Esophagus muscularis mucosa (tissue), 4 donors: ENCODE results near the gene DCHS2. TPM values are rescaled to one million over a fixed set of nuclear protein-coding genes. Genes with fewer than 3 reads are reported as not detected.

Experiments used
- DNase-seq: peaks from one replicate; pipeline ENCODE4 v3.0.0-alpha.2; 2017; ENCODE audit errors: extremely low spot score
- H3K27ac ChIP-seq, 4 donors: fragments of 200-600 bp; sonication (generic); replicated peaks in 1 of 4; 1 replicate in 3 of 4; 2 replicates in 1 of 4; pipeline ENCODE4 v1.5.1; 2016 to 2019; ENCODE audit warnings: mild to moderate bottlenecking in 1 of 4
- H3K27me3 ChIP-seq, 4 donors: fragments of 200-600 bp; sonication (generic); one replicate each; pipeline versions ENCODE4 v1.5.1 to v1.6.0; 2016 to 2019
- H3K36me3 ChIP-seq, 4 donors: fragments of 200-600 bp; sonication (generic); one replicate each; pipeline ENCODE4 v1.5.1; 2016 to 2019
- H3K4me1 ChIP-seq, 4 donors: fragments of 200-600 bp; sonication (generic); one replicate each; pipeline ENCODE4 v1.5.1; 2016 to 2019
- H3K4me3 ChIP-seq, 4 donors: fragments of 200-600 bp; sonication (generic); 1 replicate in 2 of 4; 2 replicates in 2 of 4; pipeline ENCODE4 v1.5.1; 2016 to 2019; ENCODE audit warnings: mild to moderate bottlenecking in 4 of 4, moderate library complexity in 1 of 4
- H3K9me3 ChIP-seq, 4 donors: fragments of 200-600 bp; sonication (generic); 1 replicate in 3 of 4; 2 replicates in 1 of 4; pipeline ENCODE4 v1.5.1; 2016 to 2019
- CTCF ChIP-seq, 3 experiments: fragments of 200-600 bp in 2 of 3; fragments of 450-650 bp in 1 of 3; sonication (generic) in 2 of 3; IDR thresholded peaks; one replicate each; pipeline ENCODE4 v1.5.1; 2017 to 2019; ENCODE audit warnings: antibody characterized with exemption in 3 of 3, mild to moderate bottlenecking in 2 of 3, moderate library complexity in 1 of 3
- EP300 ChIP-seq: sonication (generic); formaldehyde crosslinking; IDR thresholded peaks from one replicate; pipeline ENCODE4 v1.6.1; 2017; ENCODE audit warnings: antibody characterized with exemption
- POLR2A ChIP-seq: fragments of 450-650 bp; IDR thresholded peaks from one replicate; pipeline ENCODE4 v1.6.1; 2017; ENCODE audit warnings: antibody characterized with exemption, moderate library complexity, mild to moderate bottlenecking, low read depth
- POLR2AphosphoS5 ChIP-seq, 2 donors: sonication (generic); formaldehyde crosslinking; IDR thresholded peaks; one replicate each; pipeline ENCODE4 v1.6.1; 2017; ENCODE audit warnings: antibody characterized with exemption in 2 of 2
- WGBS: methylation state at CpG from one replicate; pipeline ENCODE4 v1.1.5; 2018; 5-methylcytosine and 5-hydroxymethylcytosine counted together
- intact Hi-C: fragments of 100-400 bp; cut with DNase I; formaldehyde crosslinking; loops from one replicate; pipeline ENCODE4 v1.15.1; 2023
- total RNA-seq, 4 donors: library from RNA; depleted of rRNA; stranded (reverse); fragments of >200 nt; gene quantifications; one replicate each; pipeline versions ENCODE4 v1.1.0 to v1.2.1, GENCODE V29; 2016

DCHS2 gene
- total RNA-seq, 4 donors from 2014 or later: 2.7 to 5.8 (median 3.2) TPM

- no peak for DNase-seq
- H3K4me1 ChIP-seq: no peaks in the 10 kb centered on the region
- 71% methylated on average over 1 of the region's 1 CpG for WGBS
- intact Hi-C loops: no loop called here
- H3K9me3 ChIP-seq: no peaks in the 10 kb centered on the region
- no peak for TF ChIP-seq EP300
- TF ChIP-seq POLR2AphosphoS5 (IDR thresholded peaks at IDR 0.05): no peak
- no peak for TF ChIP-seq POLR2A
- no peak for TF ChIP-seq CTCF (IDR thresholded peaks at IDR 0.05)
- H3K27ac ChIP-seq: no peak overlapping the region
- H3K27me3 ChIP-seq: no peaks in the 10 kb centered on the region
- H3K4me3 ChIP-seq: no peak overlapping the region
- no peaks in the 10 kb centered on the region for H3K36me3 ChIP-seq
Measured at GRCh38 chr4:154450966-154451365, 40.6 kb downstream of the DCHS2 start.

GRCh38 chr4:154444958-154445357 is 46.6 kb downstream of the DCHS2 start:
- Histone ChIP-seq H3K4me1 (no peaks in the 10 kb centered on the region), H3K36me3 (no peaks in the 10 kb centered on the region), H3K27me3 (no peaks in the 10 kb centered on the region), H3K9me3 (no peaks in the 10 kb centered on the region), H3K4me3 (no peak overlapping the region), H3K27ac (no peak overlapping the region)
- no peak for DNase-seq
- intact Hi-C loops: no loop called here
- TF ChIP-seq EP300 (no peak), POLR2AphosphoS5 (IDR thresholded peaks at IDR 0.05) (no peak), POLR2A (no peak), CTCF (IDR thresholded peaks at IDR 0.05) (no peak)
- WGBS: 82% methylated on average over 2 of the region's 2 CpGs

- no peak overlapping the region for H3K4me3 ChIP-seq
- intact Hi-C loops: no loop called here
- no peak overlapping the region for H3K27ac ChIP-seq
- no peak for DNase-seq
- WGBS: 81% methylated on average over 3 of the region's 3 CpGs
- H3K4me1 ChIP-seq: no peaks in the 10 kb centered on the region
- H3K9me3 ChIP-seq: no peaks in the 10 kb centered on the region
- H3K27me3 ChIP-seq: no peaks in the 10 kb centered on the region
- H3K36me3 ChIP-seq: no peaks in the 10 kb centered on the region
- no peak for TF ChIP-seq CTCF (IDR thresholded peaks at IDR 0.05)
- no peak for TF ChIP-seq EP300
- no peak for TF ChIP-seq POLR2AphosphoS5 (IDR thresholded peaks at IDR 0.05)
- no peak for TF ChIP-seq POLR2A
Measured at GRCh38 chr4:154441982-154442381, 49.6 kb downstream of the DCHS2 start.

- intact Hi-C loops: no loop called here
- Histone ChIP-seq H3K27me3 (no peaks in the 10 kb centered on the region), H3K4me3 (no peak overlapping the region), H3K36me3 (no peaks in the 10 kb centered on the region), H3K9me3 (no peaks in the 10 kb centered on the region), H3K4me1 (no peaks in the 10 kb centered on the region), H3K27ac (no peak overlapping the region)
- TF ChIP-seq POLR2A (no peak), EP300 (no peak), POLR2AphosphoS5 (IDR thresholded peaks at IDR 0.05) (no peak)
- 81% methylated on average over 1 of the region's 1 CpG for WGBS
- no peak for DNase-seq
Measured at GRCh38 chr4:154441124-154441523, 50.5 kb downstream of the DCHS2 start.

- WGBS: 25% methylated on average over 1 of the region's 1 CpG
- TF ChIP-seq EP300: no peak
- TF ChIP-seq CTCF (IDR thresholded peaks at IDR 0.05): no peak
- TF ChIP-seq POLR2A: no peak
- no peak for TF ChIP-seq POLR2AphosphoS5 (IDR thresholded peaks at IDR 0.05)
- Histone ChIP-seq H3K4me3 (no peak overlapping the region), H3K27me3 (no peaks in the 10 kb centered on the region), H3K27ac (no peak overlapping the region), H3K9me3 (no peaks in the 10 kb centered on the region), H3K4me1 (no peaks in the 10 kb centered on the region), H3K36me3 (no peaks in the 10 kb centered on the region)
- DNase-seq: no peak
- intact Hi-C loops: no loop called here
Measured at GRCh38 chr4:154439224-154439623, 52.4 kb downstream of the DCHS2 start.
